ENCODE measurements around the gene FARS2. TPM values are rescaled to one million over a fixed set of nuclear protein-coding genes. Genes with fewer than 3 reads are reported as not detected.

The FARS2 gene
- total and polyA plus RNA-seq, 7 donors = 10.6 to 17.5 (median 14.4) TPM

- Histone ChIP-seq H3K4me3 (no peak overlapping the region), H3K9me3 (peaks cover 6% of the 10 kb centered on the region), H3K36me3 (ENCODE audit: insufficient read depth in 1 of 2, low read depth in 1 of 2) (no peaks in the 10 kb centered on the region), H3K4me1 (no peaks in the 10 kb centered on the region), H3K27me3 (ENCODE audit: insufficient read depth in 3 of 3, low read length in 2 of 3) (no peaks in the 10 kb centered on the region), H3K27ac (no peak overlapping the region)
- intact Hi-C loops (cut with DNase I) = no loop called here
- DNase-seq = no peak
- ATAC-seq = no peak
- no peak for TF ChIP-seq CTCF (IDR thresholded peaks at IDR 0.05)
- WGBS, 3 donors = 83 to 91% (median 87%) methylated on average over 6 of the region's 6 CpGs
Observed at GRCh38 chr6:5345324-5345723, 84.0 kb downstream of the FARS2 start.

- no peak overlapping the region for H3K27ac ChIP-seq
- no peak for ATAC-seq
- no peaks in the 10 kb centered on the region for H3K36me3 ChIP-seq (ENCODE audit: insufficient read depth in 1 of 2, low read depth in 1 of 2)
- 89 to 95% (median 94%) methylated on average over 6 of the region's 6 CpGs for WGBS, 3 donors
- H3K27me3 ChIP-seq (ENCODE audit: insufficient read depth in 3 of 3, low read length in 2 of 3) = no peaks in the 10 kb centered on the region
- intact Hi-C loops (cut with DNase I) = no loop called here
- H3K4me1 ChIP-seq = no peaks in the 10 kb centered on the region
- H3K4me3 ChIP-seq = no peak overlapping the region
- DNase-seq = no peak
- TF ChIP-seq CTCF (IDR thresholded peaks at IDR 0.05) = no peak
- H3K9me3 ChIP-seq = peaks cover 6% of the 10 kb centered on the region
Observed at GRCh38 chr6:5351552-5352210, 90.4 kb downstream of the FARS2 start.

GRCh38 chr6:5353971-5354370, 92.7 kb downstream of the FARS2 start:
- intact Hi-C loops (cut with DNase I) = no loop called here
- no peaks in the 10 kb centered on the region for H3K36me3 ChIP-seq (ENCODE audit: insufficient read depth in 1 of 2, low read depth in 1 of 2)
- TF ChIP-seq CTCF (IDR thresholded peaks at IDR 0.05) = no peak
- H3K27me3 ChIP-seq (ENCODE audit: insufficient read depth in 3 of 3, low read length in 2 of 3) = no peaks in the 10 kb centered on the region
- WGBS, 3 donors = 86 to 91% (median 88%) methylated on average over 1 of the region's 1 CpG
- no peaks in the 10 kb centered on the region for H3K4me1 ChIP-seq
- H3K27ac ChIP-seq = no peak overlapping the region
- H3K9me3 ChIP-seq = peaks cover under 1% of the 10 kb centered on the region
- no peak overlapping the region for H3K4me3 ChIP-seq
- ATAC-seq (no peak), DNase-seq (no peak)

- H3K27me3 ChIP-seq (ENCODE audit: insufficient read depth in 3 of 3, low read length in 2 of 3) = no peaks in the 10 kb centered on the region
- no peaks in the 10 kb centered on the region for H3K36me3 ChIP-seq (ENCODE audit: insufficient read depth in 1 of 2, low read depth in 1 of 2)
- intact Hi-C loops (cut with DNase I) = no loop called here
- no peak overlapping the region for H3K27ac ChIP-seq
- H3K4me3 ChIP-seq = no peak overlapping the region
- no peak for TF ChIP-seq CTCF (IDR thresholded peaks at IDR 0.05)
- DNase-seq = no peak
- 86 to 95% (median 87%) methylated on average over 1 of the region's 1 CpG for WGBS, 3 donors
- no peaks in the 10 kb centered on the region for H3K4me1 ChIP-seq
- ATAC-seq = no peak
- H3K9me3 ChIP-seq = no peaks in the 10 kb centered on the region
Observed at GRCh38 chr6:5357486-5357885, 96.2 kb downstream of the FARS2 start.

GRCh38 chr6:5359417-5359816, 98.1 kb downstream of the FARS2 start:
- TF ChIP-seq CTCF (IDR thresholded peaks at IDR 0.05) = no peak
- Histone ChIP-seq H3K4me3 (no peak overlapping the region), H3K4me1 (no peaks in the 10 kb centered on the region), H3K9me3 (no peaks in the 10 kb centered on the region), H3K27me3 (ENCODE audit: insufficient read depth in 3 of 3, low read length in 2 of 3) (no peaks in the 10 kb centered on the region), H3K27ac (no peak overlapping the region), H3K36me3 (ENCODE audit: insufficient read depth in 1 of 2, low read depth in 1 of 2) (no peaks in the 10 kb centered on the region)
- WGBS, 3 donors = 28 to 37% (median 35%) methylated on average over 2 of the region's 2 CpGs
- DNase-seq (no peak), ATAC-seq (no peak)
- intact Hi-C loops (cut with DNase I) = no loop called here
